Glomerular endothelial cell (primary cell): ENCODE data around the gene SDC4. TPM values are rescaled to one million over a fixed set of nuclear protein-coding genes. Genes with fewer than 3 reads are reported as not detected.

Experiments used
- DNase-seq: peaks from one replicate; pipeline ENCODE4 v3.0.0-alpha.2; 2011; ENCODE audit warnings: low read depth, low spot score; ENCODE audit errors: extremely low read depth
- total RNA-seq: library from RNA; depleted of rRNA; stranded (reverse); fragments of >200 nt; gene quantifications from 2 replicates; pipeline ENCODE4 v1.2.3, GENCODE V29; 2015

SDC4 gene
- total RNA-seq, 1 donor from 2014 or later, result 64.3 TPM

DNA sequence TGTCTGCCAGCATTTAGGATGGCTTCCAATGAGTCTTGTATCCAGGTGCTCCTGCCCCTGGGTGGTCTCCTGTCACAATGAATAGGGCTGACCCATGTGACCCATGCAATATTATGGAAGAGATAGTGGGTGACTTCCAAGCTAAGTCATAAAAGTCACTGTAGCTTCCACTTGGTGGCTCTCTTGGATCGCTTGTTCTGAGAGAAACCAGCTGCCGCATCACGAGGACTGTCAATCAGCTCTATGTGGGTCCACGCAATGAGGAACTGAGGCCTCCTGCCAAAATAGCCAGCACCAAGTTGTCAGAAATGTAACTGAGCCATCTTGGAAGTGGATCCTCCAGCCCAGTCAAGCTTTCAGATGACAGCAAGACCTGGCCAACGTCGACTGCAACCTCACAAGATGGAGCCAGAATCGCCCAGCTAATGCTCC is 25.3 kb downstream of the SDC4 start:
- no peak for DNase-seq

DNA sequence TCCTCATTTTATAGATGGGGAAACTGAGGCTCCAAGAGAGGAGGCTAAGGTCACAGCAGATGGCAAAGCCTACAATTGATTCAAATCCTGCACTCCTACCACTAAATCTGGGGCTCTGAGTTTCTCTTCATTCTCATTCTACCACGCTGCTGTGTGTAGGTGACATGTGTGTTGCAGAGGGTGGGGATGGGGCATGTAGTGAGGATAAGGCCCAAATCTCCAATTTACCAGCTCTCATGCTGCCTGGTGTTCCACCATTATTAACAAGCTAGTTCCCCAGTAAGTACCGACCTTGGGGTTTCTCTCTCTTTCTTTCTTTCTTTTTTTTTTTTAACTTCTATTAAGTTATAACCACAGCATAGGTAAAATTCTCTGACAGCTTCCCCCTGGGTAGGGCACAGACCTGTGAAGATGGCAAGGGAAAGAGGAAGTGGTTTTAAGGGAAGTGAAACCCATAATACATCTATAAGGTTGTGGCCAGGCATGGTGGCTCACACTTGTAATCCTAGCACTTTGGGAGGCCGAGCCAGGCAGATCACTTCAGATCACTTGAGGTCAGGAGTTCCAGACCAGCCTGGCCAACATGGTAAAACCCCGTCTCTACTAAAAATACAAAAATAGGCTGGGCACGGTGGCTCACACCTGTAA is 27.2 kb downstream of the SDC4 start:
- no peak for DNase-seq

DNA sequence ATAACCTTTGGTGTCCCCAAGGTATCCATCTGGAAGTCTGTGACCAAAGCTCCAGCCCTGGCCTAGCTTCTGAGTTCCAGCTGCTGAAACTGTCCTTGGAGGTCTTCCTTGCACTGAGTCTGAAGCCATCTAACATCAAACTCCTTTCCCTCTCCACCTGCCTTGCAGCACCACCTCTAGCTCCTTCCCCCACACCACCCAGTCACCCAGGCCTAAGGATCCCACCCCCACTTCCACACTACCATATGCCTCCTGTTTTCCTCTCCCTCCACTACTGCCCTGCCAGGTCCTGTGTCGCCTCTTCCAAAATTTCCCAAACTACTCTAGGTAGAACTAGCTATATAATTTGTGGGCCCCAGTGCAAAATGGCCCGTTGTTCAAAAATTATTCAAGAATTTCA is 29.3 kb downstream of the SDC4 start:
- DNase-seq, result no peak

DNA sequence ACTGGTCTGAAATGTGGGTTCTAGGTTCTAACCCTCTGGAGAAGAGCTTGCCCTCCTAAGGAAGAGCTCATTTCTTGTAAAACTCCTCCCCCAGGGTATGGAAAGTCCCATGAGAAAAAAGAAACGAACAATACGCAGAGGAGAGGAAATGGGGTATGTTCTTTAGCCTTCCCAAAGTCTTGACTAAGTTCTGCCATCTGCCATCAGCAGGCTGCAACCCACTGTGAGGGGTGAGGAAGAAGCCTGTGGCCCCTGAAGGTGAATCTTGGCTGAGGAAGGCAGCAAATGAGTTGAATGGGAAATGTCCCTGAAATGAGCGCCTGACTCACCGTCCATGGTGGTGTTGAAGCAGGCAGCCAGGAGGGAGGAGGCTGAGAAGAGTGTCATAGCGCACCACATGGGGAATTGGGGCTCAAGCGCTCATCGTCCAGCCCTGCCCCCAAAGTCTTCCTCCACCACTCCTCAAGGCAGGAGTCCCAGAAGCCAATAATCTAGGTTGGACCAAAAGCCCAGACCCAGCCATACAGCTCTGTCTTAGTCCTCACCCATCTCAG is 29.8 kb downstream of the SDC4 start:
- no peak for DNase-seq

DNA sequence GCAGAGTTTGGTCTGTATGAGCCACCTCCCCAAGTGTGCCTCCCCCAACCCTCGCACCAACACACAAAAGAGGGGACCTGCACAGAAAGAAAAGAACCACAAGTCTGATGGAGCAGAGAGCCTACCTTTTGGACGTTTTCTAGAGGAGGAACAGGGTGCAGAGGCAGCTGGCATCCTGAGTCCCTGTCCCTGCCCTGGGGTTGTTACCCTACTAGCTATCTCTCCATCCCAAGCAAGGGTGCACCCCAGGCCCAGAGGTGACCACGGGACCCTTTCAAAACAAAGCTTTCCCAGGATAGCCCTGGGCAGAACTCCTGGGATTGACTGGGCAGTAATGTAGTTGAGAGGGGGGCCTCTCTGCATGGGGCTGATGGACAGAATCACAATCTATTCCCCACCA is 30.4 kb downstream of the SDC4 start:
- DNase-seq, result no peak

DNA sequence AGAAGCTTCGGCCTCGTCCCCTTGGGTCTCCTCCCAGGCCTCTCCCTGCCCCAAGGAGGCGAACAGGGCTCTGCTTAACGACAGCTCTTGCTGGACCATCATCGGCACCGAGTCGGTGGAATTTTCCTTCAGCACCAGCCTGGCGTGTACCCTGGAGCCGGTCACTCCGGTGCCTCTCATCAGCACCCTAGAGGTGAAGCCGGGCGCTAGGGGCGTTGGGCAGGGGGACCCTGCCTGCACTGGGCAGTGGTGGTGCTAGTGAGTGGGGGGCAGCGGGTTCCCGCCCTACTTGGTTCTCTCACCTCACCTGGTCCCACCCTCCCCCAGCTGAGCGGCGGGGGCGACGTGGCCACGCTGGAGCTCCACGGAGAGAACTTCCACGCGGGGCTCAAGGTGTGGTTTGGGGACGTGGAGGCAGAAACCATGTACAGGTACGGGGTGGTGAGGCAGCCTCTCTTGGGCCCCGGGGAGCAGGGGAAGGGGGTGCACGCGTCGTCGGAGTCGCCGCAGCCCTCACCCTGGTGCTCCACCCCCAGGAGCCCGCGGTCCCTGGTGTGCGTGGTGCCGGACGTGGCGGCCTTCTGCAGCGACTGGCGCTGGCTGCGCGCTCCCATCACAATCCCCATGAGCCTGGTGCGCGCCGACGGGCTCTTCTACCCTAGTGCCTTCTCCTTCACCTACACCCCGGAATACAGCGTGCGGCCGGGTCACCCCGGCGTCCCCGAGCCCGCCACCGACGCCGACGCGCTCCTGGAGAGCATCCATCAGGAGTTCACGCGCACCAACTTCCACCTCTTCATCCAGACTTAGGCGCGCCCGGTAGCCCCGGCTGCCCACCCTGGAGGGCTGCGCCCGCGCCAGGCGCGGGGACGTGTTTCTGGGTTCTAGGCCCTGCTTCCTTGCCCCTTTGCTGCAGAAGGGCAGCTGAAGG is 31.8 kb downstream of the SDC4 start:
- no peak for DNase-seq

DNA sequence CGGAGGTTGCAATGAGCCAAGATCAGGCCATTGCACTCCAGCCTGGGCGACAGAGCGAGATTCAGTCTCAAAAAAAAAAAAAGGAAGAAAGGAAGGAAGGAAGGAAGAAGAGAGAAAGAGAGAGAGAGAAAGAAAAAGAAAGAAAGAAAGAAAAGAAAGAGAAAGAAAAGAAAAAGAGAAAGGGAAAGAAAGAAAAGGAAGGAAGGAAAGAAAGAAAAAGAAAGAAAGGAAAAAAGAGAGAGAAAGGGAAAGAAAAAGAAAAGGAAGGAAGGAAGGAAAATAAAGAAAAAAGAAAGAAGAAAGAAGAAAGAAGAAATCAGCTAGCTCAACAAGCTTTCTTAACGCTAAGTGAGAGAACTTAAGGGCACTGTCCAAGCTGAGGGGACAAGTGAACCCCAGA is 32.6 kb downstream of the SDC4 start:
- DNase-seq, result no peak

DNA sequence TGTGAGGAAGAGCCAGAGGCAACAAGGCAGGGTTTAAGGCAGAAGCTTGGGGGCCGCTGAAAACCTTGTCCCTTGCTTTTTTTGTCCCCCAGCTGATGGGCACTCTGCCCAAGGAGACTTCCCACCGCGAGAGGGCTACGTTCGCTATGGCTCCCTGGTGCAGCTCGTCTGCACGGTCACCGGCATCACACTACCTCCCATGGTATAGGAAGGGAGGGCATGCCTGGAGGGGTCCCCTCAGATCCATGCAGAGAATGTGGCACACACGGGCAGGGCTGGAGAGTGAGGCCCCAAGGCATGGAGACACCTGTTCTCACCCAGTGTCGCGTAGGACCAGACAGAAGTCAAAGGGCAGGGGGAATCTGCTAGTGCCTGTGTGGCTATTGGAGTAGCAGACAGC is 34.3 kb downstream of the SDC4 start:
- DNase-seq, result no peak

DNA sequence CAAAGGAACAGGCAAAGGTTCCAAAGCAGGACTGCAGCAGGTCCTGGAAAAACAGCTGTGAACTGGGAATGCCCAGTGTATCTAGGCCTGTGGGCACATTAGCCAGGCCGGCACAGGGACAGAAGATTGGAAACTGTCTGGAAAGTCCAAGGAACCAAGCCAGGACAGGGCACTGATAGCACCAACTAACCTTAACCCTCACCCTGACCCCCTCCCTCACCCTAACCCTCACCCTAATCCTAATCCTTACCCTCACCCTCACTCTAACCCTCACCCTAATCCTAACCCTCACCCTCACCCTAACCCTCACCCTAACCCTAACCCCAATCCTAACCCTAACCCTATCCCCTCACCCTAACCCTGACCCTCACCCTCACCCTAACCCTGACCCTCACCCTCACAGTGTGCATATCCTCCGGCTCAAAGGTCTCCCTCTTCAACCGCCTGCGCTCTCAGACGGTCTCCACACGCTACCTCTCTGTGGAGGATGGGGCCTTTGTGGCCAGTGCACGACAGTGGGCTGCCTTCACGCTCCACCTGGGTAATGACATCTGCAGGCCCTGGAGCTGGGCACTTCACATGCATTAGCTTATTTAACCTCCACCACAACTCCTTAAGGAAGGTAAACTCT is 35.0 kb downstream of the SDC4 start:
- DNase-seq, result no peak

DNA sequence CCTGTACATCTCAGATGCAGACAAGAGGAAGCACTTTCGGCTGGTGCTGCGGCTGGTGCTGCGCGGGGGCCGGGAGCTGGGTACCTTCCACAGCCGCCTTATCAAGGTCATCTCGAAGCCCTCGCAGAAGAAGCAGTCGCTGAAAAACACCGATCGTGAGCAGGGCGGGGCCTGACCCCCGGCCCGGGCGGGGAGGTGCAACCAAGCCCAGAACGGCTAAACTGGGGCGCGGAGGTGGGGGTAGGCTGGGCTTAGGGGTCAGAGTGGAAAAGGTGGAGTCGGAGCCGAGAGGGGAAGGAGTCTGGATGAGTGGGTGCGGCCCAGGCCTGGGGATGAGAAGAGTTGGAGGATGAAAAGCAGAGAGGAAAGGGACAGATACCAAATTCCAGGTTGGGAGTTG is 36.0 kb downstream of the SDC4 start:
- DNase-seq, result no peak

DNA sequence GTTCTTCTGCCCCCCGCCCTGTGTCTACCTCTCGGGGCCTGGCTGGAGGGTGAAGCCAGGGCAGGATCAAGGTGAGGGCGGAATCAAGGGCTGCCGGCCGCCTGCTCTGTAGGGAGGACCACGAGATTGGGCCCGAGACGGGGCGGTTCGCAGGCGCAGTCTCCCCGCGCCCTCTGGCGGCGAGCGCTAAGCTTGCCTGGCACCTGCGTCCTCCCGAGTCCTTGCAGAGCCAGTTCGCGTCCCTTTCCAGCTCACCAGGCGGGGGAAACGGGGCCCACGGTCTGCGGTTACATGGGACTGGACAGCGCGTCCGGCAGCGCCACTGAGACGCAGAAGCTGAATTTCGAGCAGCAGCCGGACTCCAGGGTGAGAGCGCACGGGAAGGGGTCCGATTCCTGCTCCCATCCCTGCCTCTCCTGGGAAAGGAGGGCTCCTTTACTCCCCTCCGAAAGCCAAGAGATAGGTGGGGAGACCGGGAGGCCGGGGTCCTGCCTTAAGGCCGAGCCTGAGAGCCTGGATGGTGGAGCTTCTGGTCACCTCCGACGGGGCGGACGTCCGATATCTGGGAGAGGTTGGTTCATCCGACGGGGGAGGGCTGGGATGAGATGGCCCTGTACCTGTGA is 36.5 kb downstream of the SDC4 start:
- no peak for DNase-seq

DNA sequence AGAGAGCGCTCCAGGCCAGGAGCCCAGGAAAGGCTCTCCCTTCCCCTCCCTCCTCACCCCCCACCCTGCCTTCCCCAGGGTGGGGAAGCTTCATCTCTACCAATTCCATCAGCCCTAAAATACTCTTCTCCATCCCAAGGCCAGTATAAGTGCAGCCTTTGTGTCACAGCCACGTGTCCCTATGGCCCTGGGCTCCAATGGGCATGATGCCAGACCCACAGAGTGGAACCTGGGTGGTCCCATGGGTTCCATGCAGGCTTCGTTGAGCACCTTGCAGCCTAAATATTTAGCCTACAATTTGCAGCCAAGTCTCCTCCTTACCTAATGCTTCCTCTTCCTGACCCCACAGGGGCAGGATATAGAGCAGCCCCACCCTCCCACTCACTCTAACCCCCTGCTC is 39.1 kb downstream of the SDC4 start:
- DNase-seq, result no peak

DNA sequence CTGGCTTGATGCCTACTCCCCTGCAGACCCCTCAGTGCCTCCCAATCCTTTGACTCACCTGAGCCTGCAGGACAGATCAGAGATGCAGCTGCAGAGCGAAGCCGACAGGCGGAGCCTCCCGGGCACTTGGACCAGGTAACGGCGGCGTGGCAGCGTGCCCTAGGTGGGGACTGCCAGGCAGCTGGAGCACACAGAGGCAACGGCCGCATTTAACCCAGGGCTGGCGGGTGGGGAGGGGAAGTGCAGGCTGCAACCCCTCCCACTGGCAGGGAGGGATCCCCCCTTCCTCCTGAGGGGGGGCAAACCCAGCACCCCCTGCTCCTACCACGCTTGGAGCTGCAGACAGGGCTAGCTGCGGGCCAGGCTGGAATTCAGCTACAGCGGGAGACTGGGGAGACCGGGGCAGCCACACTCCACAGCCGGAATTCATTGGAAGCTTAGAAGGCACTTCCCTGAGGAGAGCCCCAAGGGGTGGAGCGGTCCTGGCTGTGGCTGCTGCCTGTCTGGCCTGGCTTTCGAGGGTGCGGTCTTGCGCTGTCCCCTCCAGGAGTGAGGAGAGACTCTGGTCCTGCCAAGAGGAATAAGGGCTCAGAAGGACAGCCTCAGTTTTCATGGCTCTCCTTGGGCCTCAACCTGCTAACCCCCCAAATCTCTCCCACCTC is 40.0 kb downstream of the SDC4 start, which contains the start of gene MATN4:
Gene MATN4, minus strand, starts transcription at position 183 of the 662 bp plus-strand sequence. CDS start 2,717 bp downstream, outside the sequence.
- DNase-seq, result no peak

DNA sequence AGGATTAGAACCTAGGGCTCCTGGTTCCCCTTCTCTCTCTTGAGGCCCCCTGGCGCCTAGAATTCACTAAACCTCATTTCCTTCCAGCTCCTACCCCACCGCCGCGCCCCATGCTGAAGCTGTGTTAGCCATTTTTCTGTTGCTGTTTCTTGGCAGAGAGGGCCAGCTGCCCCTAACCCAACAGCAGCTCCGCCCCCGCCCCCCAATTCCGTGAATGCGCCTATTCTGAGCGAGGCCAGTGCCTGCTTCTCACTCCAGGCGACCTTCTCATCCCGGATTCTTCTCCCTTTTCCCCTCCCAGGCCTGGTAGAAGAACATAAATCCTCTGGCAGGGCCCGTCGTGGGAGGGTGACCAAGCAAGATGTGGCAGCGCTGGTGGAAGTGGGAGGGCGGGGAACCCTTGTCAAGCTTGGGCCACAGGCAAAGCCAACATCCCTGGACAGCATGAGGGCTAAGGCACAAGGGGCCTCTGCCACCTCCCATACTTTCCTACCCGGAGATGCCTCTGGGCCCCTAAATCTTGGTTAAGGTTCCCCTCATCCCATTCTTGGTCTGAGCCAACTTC is 41.1 kb downstream of the SDC4 start:
- DNase-seq, result no peak

DNA sequence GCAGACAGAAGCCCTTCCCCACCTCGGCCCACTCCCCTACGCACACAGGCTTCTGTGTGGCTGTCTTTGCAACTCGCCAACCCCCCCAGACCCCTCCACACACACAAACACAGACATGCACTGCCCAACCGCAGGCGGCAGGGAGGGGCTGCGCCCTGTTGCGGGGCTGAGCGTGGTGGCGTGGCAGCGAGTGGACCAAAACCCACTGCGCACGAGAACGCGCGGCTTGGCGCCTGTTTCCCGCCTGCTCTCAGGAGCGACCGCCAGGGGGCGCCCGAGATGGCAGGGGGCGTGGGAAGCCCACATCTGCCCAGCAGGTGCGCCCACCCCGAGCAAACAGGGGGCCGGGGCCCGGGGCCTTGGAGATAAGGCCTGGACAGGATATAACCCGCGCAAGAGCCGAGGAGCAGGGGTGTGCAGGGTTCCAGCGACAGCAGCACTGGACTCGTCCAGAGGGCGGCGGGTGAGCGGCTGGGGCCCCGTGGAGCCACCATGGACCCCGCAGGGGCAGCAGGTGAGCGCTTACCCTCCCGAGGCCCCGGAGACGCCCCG is 41.7 kb downstream of the SDC4 start, which contains the start of gene RBPJL:
Gene RBPJL, plus strand, starts transcription at position 410 of the 552 bp plus-strand sequence. Its CDS starts 83 bp downstream, at position 493.
- DNase-seq, result no peak

DNA sequence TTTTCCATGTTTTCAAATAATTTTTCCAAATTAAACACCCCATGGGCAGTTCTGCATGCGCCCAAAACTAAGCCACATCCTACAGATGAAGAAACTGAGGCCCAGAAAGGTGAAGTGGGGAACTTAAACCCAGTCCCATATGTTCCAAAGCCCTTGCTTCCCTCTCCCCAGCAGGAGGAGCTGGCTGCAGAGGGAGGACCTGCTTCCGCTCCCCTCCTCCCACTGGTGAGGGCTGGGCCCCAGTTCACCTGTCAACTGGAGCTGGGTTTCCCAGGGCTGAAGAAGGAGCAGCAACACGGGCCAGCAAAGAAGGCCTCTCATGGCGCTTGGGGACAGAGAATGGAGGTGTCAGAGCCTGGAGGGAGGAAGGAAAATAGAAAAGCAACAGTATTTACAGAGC is 43.0 kb downstream of the SDC4 start:
- no peak for DNase-seq

DNA sequence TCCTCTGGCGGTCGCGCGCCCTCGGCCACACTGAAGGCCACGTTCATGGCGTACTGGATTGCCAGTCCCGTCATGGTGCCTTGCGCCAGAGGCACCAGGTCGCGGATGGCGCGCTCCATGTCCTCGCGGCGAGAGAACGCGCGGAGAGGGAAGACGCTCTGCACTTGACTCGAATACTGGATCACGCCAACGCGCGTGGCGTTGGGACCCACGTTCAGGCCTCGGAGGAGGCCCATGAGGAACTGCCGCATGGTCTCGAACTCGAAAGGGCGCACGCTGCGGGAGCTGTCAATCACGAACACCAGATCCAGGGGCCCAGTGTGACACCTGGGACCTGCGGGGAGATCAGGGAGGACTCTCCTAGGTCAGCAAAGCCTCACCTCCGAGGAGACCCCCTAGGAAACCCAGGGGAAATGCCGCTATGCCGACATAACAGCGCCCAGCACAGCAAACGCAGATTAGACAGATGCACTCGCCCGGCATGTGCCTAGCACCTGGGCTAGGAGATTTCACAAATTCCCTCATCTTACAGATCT is 43.7 kb downstream of the SDC4 start:
- no peak for DNase-seq

DNA sequence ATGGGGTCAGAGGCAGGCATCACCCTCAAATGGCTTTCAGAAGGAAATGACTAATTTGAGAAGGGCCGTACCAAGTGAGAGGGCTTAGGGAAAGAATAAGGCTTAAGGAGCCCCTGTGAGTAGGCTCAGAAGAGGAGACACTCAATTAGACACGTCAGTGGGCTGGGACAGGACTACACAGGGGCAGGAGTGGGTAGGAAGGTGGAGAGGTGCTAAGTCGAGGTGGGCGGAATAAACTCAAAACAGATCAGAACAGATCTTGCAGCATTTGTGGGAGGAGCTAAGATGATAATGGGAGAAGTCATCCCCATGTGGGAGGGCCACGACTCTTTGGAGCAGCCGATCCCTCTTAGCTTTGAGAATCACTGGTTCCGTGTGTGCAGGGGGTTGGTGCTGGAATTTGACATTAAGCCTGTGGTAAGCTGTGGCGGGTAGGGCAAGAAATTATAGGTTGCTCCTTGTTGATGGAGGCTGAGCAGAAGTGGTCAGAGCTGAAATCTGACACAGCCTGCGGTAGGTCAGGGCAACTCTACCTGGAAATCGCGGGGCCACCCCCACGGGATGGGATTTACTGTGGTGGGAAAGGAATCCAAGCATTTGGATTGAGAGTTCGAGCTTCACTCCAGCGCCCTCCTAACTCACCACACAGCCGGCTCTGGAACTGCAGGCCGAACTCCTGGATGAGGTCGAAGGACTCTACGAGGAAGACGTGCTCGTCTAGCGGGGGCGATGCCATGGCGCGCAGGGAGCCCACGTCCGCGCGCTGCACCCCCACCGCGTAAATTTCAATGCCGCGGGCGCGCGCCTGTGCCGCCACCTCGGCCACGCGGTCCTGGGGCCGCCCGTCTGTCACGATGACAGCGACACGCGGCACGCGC is 44.4 kb downstream of the SDC4 start:
- no peak for DNase-seq
